Measurements from ENCODE around the gene TMEM219.

DNA sequence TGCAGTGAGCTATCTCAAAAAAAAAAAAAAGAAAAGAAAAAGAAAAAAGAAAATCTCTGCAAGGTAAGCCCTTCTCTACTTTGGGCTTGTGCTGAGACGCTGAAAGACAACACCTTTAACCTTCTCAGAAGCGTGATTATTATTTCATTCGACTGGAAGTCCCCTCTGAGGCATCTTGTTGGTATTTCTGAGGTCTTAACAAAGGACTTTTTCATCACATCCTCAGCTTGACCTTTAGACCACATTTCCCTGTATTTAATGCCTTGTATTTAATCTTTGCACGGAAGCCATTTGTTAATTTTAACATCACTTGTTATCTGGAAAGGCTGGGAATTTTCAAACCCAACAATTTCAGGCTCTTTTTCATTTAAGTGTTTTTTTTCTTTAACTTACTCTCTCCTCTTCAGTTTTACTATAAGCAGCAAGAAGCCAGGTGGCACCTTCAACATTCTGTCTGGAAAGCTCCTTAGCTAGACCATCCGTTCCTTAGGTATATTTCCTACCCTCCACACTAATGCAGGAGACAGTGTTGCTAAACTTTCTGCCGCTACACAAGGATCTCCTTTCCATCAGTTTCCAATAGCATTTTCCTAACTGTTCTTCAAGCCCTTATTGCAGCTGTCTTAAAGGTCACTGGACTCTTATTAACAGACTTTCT lies 46.2 kb upstream of the TMEM219 start:
- TF ChIP-seq, protein P1, sequence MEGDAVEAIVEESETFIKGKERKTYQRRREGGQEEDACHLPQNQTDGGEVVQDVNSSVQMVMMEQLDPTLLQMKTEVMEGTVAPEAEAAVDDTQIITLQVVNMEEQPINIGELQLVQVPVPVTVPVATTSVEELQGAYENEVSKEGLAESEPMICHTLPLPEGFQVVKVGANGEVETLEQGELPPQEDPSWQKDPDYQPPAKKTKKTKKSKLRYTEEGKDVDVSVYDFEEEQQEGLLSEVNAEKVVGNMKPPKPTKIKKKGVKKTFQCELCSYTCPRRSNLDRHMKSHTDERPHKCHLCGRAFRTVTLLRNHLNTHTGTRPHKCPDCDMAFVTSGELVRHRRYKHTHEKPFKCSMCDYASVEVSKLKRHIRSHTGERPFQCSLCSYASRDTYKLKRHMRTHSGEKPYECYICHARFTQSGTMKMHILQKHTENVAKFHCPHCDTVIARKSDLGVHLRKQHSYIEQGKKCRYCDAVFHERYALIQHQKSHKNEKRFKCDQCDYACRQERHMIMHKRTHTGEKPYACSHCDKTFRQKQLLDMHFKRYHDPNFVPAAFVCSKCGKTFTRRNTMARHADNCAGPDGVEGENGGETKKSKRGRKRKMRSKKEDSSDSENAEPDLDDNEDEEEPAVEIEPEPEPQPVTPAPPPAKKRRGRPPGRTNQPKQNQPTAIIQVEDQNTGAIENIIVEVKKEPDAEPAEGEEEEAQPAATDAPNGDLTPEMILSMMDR (IDR thresholded peaks at IDR 0.05) = no peak
- no peak for TF ChIP-seq POLR2A (IDR thresholded peaks at IDR 0.05)
